HG03342 (cell line): ENCODE measurements around the gene RPS19BP1.
"Not testable (repeated sequence)": the region's sequence is repeated elsewhere in the genome, so short reads cannot be mapped to it uniquely, and the experiment has no call there.

ENCODE experiments used
- ATAC-seq: cut with Tn5 transposase; IDR thresholded peaks from one replicate; pipeline ENCODE4 v1.9.1; 2021; ENCODE audit warnings: mild to moderate bottlenecking, moderate library complexity; ENCODE audit not compliant: unreplicated experiment

Gene RPS19BP1

GRCh38 chr22:39528681-39529486 lies 3.7 kb downstream of the RPS19BP1 start:
- no peak for ATAC-seq

- no peak for ATAC-seq
Observed at GRCh38 chr22:39528080-39528661, 4.4 kb downstream of the RPS19BP1 start.

- no peak for ATAC-seq
Observed at GRCh38 chr22:39527481-39527961, 5.0 kb downstream of the RPS19BP1 start.

DNA sequence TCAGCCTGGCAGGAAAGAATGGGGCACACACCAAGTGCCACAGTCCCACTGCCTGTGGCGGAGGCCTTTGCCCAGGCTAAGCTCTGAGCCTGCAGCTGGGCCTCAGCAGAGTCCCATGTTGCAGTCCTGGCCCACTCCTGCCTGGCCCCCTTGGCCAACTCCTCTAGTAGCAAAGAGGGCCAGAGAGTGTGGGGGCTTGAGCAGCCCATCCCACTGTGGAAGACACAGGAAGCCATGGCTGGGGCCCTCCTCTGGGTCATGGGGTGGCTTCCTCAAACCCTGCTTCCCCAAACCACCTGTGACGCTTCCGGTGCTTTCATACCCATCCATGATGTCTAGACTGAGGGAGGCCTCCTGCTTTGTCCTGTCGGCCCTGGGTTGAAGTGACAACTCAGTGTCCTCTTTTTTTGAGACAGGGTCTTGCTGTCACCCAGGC lies 5.8 kb downstream of the RPS19BP1 start:
- no peak for ATAC-seq

- no peak for ATAC-seq
Observed at GRCh38 chr22:39525658-39525975, 6.9 kb downstream of the RPS19BP1 start.

GRCh38 chr22:39524753-39525657 lies 7.5 kb downstream of the RPS19BP1 start:
- no peak for ATAC-seq

DNA sequence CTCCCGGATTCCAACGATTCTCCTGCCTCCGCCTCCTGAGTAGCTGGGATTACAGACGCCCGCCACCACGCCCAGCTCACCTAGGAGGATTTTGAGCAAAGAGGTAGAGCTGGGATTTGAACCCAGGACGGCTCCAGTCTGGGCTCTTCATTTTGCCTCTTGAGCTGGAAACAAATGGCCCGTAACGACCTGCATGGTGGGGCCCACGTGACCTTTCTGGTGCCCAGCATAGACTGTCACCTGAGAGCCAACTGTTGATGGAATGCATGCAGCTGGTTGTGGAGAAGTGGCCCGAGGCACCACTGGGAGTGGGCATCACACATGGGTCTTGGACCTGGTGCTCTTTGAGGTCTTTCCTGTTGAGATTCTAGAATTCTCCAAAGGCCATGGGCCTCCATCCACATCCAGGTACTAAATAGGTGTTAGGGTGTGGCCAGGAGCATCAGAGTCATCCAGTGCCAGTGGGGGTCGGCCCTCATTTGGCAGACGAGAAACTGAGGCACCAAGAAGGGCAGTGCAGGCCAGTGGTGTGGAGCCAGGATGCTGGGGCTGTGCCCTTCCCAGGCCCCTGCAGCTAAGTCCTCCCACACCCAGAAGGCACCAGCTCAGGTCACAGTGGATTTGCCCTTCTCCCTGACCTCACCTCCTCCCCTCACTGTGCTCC lies 8.3 kb downstream of the RPS19BP1 start:
- no peak for ATAC-seq

- no peak for ATAC-seq
Observed at GRCh38 chr22:39522567-39523300, 9.8 kb downstream of the RPS19BP1 start.

DNA sequence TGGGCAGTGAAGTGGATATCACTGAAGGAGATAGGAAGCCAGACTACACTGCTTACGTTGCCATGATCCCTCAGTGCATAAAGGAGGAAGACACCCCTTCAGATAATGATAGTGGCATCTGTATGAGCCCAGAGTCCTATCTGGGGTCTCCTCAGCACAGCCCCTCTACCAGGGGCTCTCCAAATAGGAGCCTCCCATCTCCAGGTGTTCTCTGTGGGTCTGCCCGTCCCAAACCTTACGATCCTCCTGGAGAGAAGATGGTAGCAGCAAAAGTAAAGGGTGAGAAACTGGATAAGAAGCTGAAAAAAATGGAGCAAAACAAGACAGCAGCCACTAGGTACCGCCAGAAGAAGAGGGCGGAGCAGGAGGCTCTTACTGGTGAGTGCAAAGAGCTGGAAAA lies 10.5 kb downstream of the RPS19BP1 start:
- not testable (repeated sequence) for ATAC-seq

GRCh38 chr22:39521106-39521885 lies 11.3 kb downstream of the RPS19BP1 start:
- peak; percentile 4 for ATAC-seq

GRCh38 chr22:39520226-39521105 lies 12.1 kb downstream of the RPS19BP1 start, which contains the start of gene ATF4:
TSS of gene ATF4 (plus strand) at chr22:39520562. CDS start at chr22:39521446, 884 bp downstream.
- peak; percentile 33 for ATAC-seq

DNA sequence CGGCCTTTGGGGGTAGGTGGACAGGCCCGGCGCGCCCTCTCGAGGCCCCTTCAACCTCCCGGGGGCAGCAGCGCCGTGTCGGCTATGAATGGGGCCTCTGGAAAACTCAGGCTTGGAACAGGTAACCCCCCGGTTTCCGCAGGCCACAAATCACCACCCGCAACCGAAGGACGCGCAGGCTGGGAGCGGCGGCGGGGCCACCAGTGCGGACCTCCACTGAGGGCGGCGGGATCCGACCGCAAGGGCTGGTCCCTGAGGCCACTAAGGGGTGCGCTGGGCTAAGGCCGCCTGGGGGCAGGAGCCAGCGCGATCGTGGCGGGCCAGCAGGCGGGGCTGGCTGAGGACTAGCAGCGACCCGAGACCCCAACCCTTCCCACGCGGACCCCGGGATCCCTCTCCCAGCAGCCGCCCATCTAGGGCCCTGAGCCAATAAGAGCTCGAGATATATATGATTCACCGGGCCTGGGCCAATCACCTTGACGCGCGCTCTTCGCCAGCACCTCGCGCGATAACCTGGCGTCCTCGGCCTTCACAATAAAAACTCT lies 12.8 kb downstream of the RPS19BP1 start:
- peak; percentile 75 for ATAC-seq

- no peak for ATAC-seq
Observed at GRCh38 chr22:39518996-39519680, 13.4 kb downstream of the RPS19BP1 start.

GRCh38 chr22:39518144-39518786 lies 14.3 kb downstream of the RPS19BP1 start:
- ATAC-seq: no peak

DNA sequence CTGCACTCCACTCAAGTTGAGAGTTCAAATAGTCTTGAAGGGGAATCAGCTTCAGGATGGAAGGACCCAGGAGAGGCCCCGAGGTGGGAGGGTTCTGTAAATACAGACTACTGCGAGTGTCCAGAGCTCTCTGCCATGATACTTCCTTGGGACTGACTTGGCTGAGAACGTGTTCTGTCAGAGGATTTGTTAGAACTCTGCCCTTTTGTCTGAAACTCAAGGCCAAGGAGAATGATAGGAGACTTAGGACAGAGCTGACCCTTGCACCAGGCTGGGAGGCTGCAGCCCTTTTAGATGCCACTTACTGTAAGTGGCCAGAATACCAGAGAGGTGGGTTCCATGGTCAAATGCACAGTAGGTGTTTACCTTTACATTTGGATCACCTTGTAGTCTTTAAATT lies 15.1 kb downstream of the RPS19BP1 start:
- no peak for ATAC-seq

- no peak for ATAC-seq
Observed at GRCh38 chr22:39515266-39516050, 17.1 kb downstream of the RPS19BP1 start.
